GM12873 (cell line): ENCODE data around the gene HRH2.

Source experiments
- CTCF ChIP-seq: IDR thresholded peaks from 2 replicates; pipeline ENCODE4 v1.5.1; 2012; ENCODE audit warnings: low read depth, mild to moderate bottlenecking, moderate library complexity, low read length, control low read depth; ENCODE audit not compliant: insufficient read depth; ENCODE audit errors: missing control alignments

Gene HRH2

GRCh38 chr5:175683921-175684320 lies 26.1 kb downstream of the HRH2 start:
- TF ChIP-seq CTCF: no peak

- no peak for TF ChIP-seq CTCF
These were observed 27.1 kb downstream of the HRH2 start for GRCh38 chr5:175684931-175685330.

GRCh38 chr5:175685701-175686350 lies 28.0 kb downstream of the HRH2 start:
- no peak for TF ChIP-seq CTCF

GRCh38 chr5:175686396-175686795 lies 28.5 kb downstream of the HRH2 start:
- no peak for TF ChIP-seq CTCF

GRCh38 chr5:175686826-175687225 lies 29.0 kb downstream of the HRH2 start:
- TF ChIP-seq CTCF: no peak

- no peak for TF ChIP-seq CTCF
These were observed 29.4 kb downstream of the HRH2 start for GRCh38 chr5:175687231-175687701.

GRCh38 chr5:175688352-175689146 lies 30.7 kb downstream of the HRH2 start:
- no peak for TF ChIP-seq CTCF
